Right lobe of liver (tissue), 6 donors: ENCODE data around the gene PGAP1. TPM values are rescaled to one million over a fixed set of nuclear protein-coding genes. Genes with fewer than 3 reads are reported as not detected.

Experiments used
- ATAC-seq, 4 donors: fragments of 200-7000 bp; cut with Tn5 transposase; one replicate each; pipeline ENCODE4 v1.9.1; 2020; ENCODE audit warnings: mild to moderate bottlenecking in 4 of 4, moderate library complexity in 4 of 4
- DNase-seq, 3 donors: peaks; one replicate each; pipeline ENCODE4 v3.0.0-alpha.2; 2020
- H3K27ac ChIP-seq, 3 donors: fragments of 200-600 bp; one replicate each; pipeline ENCODE4 v1.8.0; 2022
- H3K27me3 ChIP-seq, 2 donors: fragments of 200-600 bp; one replicate each; pipeline ENCODE4 v1.8.0; 2022
- H3K36me3 ChIP-seq, 4 donors: fragments of 200-600 bp; sonication (generic) in 1 of 4; one replicate each; pipeline versions ENCODE4 v1.5.1 to v1.8.0; 2017 to 2022; ENCODE audit warnings: control low read depth in 1 of 4
- H3K4me1 ChIP-seq, 4 donors: fragments of 200-600 bp; sonication (generic) in 1 of 4; one replicate each; pipeline versions ENCODE4 v1.5.1 to v1.8.0; 2017 to 2022; ENCODE audit warnings: control low read depth in 1 of 4
- H3K4me3 ChIP-seq, 3 donors: fragments of 200-600 bp; one replicate each; pipeline ENCODE4 v1.8.0; 2022
- H3K9me3 ChIP-seq, 4 donors: fragments of 200-600 bp; sonication (generic) in 1 of 4; one replicate each; pipeline versions ENCODE4 v1.5.1 to v1.8.0; 2017 to 2022; ENCODE audit warnings: control low read depth in 1 of 4
- CTCF ChIP-seq, 4 donors: fragments of 200-600 bp in 3 of 4; fragments of 450-650 bp in 1 of 4; IDR thresholded peaks; one replicate each; pipeline versions ENCODE4 v1.5.1 to v1.8.0; 2016 to 2022; ENCODE audit warnings: antibody characterized with exemption in 4 of 4, mild to moderate bottlenecking in 2 of 4
- POLR2A ChIP-seq: fragments of 450-650 bp; IDR thresholded peaks from one replicate; pipeline ENCODE4 v1.6.1; 2017; ENCODE audit warnings: antibody characterized with exemption, mild to moderate bottlenecking
- WGBS: methylation state at CpG from one replicate; pipeline ENCODE4 v1.1.6; 2018; ENCODE audit warnings: low coverage, low lambda C conversion rate; ENCODE audit not compliant: insufficient coverage; ENCODE audit errors: missing lambda C conversion rate; 5-methylcytosine and 5-hydroxymethylcytosine counted together
- intact Hi-C, 2 donors: fragments of 100-400 bp; cut with DNase I; formaldehyde crosslinking; loops; one replicate each; pipeline versions ENCODE4 v1.11.2 to v1.14.1; 2022
- total RNA-seq, 6 experiments: library from RNA; depleted of rRNA in 2 of 6; stranded (reverse); fragments of >200 nt in 2 of 6; fragmentation: NEBNext Ultra II Directional in 3 of 6; extraction: Animal tissue kit (Norgen Biotek cat#: 25700) in 3 of 6; gene quantifications; one replicate each; pipeline versions ENCODE4 v1.1.0 to v1.2.4, GENCODE V29; 2016 to 2023
- donor health status: DM: no; HTN: yes; CAD: no.
- donor health status: DM: no; HTN: no; CAD: no.
- donor health status: DM: no; HTN: no; CAD: no.
- donor health status: DM: no; HTN: yes; CAD: no.
- donor health status: DM: no; HTN: yes; CAD: no.

PGAP1 gene
- total RNA-seq, 6 experiments from 2014 or later, result 2.2 to 4.2 (median 3.5) TPM

DNA sequence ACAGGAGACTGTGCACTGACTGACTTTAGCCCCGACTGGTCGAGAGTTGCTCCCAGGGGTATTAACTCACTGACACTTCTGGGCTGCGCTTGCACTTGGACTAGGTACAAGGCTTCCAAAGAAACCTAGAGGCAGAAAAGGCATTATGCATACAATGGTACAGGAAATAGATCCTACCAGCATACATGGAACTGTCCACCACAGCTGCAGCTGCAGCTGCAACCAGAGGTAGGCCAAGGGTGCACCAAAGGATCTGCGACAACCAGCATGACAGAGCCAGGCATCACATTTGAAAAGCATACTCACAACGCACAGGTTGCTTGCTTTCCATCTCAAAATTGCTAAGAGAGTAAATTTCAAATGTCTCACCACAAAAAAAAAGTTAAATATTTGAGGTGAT, 22.6 kb upstream of the PGAP1 start:
- H3K36me3 ChIP-seq, result no peaks in the 10 kb centered on the region
- intact Hi-C loops, result no loop called here
- no peak for TF ChIP-seq CTCF (IDR thresholded peaks at IDR 0.05)
- no peak for TF ChIP-seq POLR2A
- DNase-seq (no peak), ATAC-seq (no peak)
- 63% methylated on average over 3 of the region's 5 CpGs for WGBS
- H3K9me3 ChIP-seq, result no peaks in the 10 kb centered on the region
- H3K4me1 ChIP-seq, result no peaks in the 10 kb centered on the region
- no peaks in the 10 kb centered on the region for H3K27me3 ChIP-seq
- H3K27ac ChIP-seq, result no peak overlapping the region
- no peak overlapping the region for H3K4me3 ChIP-seq

- Histone ChIP-seq H3K36me3 (no peaks in the 10 kb centered on the region), H3K4me3 (no peak overlapping the region), H3K27ac (no peak overlapping the region), H3K27me3 (no peaks in the 10 kb centered on the region), H3K4me1 (no peaks in the 10 kb centered on the region), H3K9me3 (no peaks in the 10 kb centered on the region)
- intact Hi-C loops, result no loop called here
- ATAC-seq (no peak), DNase-seq (no peak)
- WGBS, result 58% methylated on average over 4 of the region's 4 CpGs
- no peak for TF ChIP-seq POLR2A
- TF ChIP-seq CTCF (IDR thresholded peaks at IDR 0.05), result no peak
These were observed 18.1 kb upstream of the PGAP1 start for GRCh38 chr2:196944570-196944969.

- Histone ChIP-seq H3K4me3 (no peak overlapping the region), H3K27ac (no peak overlapping the region), H3K4me1 (no peaks in the 10 kb centered on the region), H3K36me3 (no peaks in the 10 kb centered on the region), H3K9me3 (no peaks in the 10 kb centered on the region), H3K27me3 (no peaks in the 10 kb centered on the region)
- intact Hi-C loops, result no loop called here
- TF ChIP-seq CTCF (IDR thresholded peaks at IDR 0.05) (no peak), POLR2A (no peak)
- ATAC-seq (no peak), DNase-seq (no peak)
- 78% methylated on average over 3 of the region's 4 CpGs for WGBS
These were observed 15.0 kb upstream of the PGAP1 start for GRCh38 chr2:196941398-196942078.

- no peak for DNase-seq
- WGBS, result 89% methylated on average over 1 of the region's 1 CpG
- H3K27ac ChIP-seq, result no peak overlapping the region
- H3K9me3 ChIP-seq, result no peaks in the 10 kb centered on the region
- TF ChIP-seq CTCF (IDR thresholded peaks at IDR 0.05) (no peak), POLR2A (no peak)
- H3K4me1 ChIP-seq, result no peaks in the 10 kb centered on the region
- no peaks in the 10 kb centered on the region for H3K27me3 ChIP-seq
- H3K4me3 ChIP-seq, result no peak overlapping the region
- intact Hi-C loops, result no loop called here
- H3K36me3 ChIP-seq, result no peaks in the 10 kb centered on the region
- ATAC-seq, result no peak
These were observed 12.9 kb upstream of the PGAP1 start for GRCh38 chr2:196939371-196939770.
